ENCODE results near the gene TBCD.

The TBCD gene

GRCh38 chr17:82835766-82836512 is 84.1 kb downstream of the TBCD start:
- peak in 1 of 2 experiments; percentile 23 for DNase-seq

- DNase-seq = peak in 1 of 2 experiments; percentile 69
Observed at GRCh38 chr17:82836823-82837357, 85.0 kb downstream of the TBCD start.

DNA sequence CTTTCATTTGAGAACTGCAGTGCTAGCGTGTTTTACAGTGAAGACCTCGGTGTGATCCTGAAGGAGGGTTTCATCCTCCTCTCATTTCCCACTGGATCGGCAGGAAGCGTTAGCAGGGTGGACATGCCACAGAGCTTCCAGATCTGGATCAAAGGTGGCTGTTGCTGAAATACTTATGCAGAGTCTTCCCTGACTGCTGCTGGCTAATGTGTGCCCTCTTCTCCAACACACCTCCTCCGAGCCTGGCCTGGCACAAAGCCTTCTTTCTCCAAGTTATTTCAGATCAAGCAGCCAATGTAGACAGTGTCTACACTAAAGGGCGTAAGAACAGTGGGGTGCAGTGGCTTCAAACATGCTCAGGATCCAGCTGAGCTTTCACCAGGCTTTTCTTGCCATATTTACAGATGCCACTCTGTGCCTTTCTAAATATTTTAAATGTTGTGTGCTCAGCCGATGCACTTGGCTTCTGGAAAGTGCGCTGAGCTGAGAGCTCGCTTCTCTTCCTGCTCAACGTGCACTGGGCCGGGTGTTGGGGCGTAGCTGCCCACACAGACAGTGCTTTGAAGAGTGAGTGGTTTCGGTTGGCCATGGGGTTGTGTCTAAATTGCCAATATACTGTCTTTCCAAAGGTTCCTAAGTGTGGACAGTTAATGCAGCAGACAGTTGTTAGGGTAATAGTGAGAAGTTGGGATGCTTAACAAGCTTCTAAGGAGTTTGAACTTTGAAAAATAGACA is 85.9 kb downstream of the TBCD start:
- DNase-seq = peak in 1 of 2 experiments; percentile 66

- peak in 1 of 2 experiments; percentile 66 for DNase-seq
Observed at GRCh38 chr17:82838386-82839063, 86.7 kb downstream of the TBCD start.

- peak; percentile 59 to 74 for DNase-seq
Observed at GRCh38 chr17:82839617-82840292, 87.9 kb downstream of the TBCD start, which contains the start of gene ZNF750. Gene ZNF750 (minus strand): TSS chr17:82840022. CDS start chr17:82832454, 7,568 bp downstream.

DNA sequence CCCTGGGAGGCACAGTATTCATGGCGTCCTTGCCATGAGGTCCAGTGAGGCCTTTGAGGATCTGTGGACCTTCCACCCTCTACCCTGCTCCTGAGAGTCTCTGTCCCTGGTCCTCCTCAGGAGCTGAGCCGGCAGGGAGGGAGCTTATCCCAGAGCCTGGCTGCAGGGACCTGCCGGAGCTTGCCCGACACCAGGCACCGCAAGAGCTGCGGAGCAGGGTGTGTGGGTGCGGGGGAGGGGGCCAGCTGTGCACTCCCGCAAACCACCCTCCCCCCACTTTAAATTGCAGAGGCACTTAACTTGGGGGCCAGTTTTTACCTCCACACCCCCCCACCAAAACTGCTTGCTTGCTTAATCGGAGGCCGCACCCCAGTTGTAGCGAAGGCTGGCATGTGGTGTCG is 88.6 kb downstream of the TBCD start:
- no peak for DNase-seq

DNA sequence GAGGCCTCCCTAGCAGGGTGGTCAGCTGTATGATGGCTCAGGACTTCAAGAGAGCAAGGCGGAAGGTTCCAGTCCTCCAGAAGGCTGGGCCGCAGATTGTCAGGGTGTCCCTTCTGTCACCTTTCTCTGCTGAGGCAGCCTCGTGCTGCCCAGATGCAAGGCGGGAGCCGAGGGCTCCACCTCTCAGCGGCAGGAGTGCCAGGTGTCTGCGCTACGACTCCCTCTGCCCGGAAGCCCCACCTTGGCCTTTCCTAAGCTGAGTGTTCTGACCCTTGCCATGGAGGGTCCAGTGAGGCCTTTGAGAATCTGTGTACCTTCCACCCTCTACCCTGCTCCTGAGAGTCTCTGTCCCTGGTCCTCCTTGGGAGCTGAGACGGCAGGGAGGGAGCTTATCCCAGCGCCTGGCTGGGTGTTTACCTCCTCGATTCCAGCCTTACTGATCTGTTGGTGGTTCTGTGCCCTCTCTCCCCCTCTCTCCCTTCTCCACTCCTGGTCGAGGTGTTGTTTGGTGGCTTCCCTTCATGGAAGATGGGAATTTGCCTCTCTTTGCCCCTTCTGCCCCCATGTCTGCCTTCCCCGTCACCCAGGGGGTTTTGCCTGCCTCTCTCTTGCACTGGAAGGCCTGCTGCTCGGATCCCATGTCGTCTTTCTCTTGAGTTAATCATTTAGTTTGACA is 90.2 kb downstream of the TBCD start:
- DNase-seq = peak in 1 of 2 experiments; percentile 59

DNA sequence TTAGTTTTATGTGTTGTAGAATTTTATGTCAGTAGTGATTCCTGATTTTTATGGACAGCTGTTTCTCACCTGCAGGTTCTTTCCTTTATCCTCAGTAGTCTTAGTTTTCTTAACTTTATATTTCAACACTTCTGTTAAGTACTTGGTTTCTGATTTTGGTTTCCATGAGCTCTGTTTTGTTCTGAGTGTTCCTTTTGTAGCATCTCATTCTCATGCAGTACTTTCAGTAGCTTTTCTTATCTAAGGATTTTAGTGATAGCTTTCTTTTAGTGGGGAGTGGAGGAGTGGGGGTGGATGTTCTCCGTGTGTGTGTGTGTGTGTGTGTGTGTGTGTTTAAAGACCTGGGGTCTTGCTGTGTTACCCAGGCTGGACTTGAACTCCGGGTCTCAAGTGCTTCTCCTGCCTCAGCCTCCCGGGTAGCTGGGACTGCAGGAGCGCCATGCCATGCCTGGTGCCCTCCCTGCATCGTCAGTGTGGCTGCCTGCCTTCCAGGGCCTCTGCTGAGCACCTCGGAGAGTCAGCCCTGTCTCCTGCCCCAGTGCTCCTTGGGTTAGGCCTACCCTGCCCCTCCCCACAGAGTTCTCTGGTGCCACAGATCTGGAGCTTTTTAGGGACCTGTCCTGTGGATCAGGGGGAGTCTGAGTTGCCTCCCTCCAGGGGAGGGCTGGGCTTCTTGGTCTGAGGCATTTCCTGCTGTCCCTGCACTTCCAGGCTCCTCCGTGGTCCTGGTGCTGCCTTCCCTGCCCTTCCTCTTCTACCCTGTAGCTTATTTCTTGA is 92.2 kb downstream of the TBCD start:
- no peak for DNase-seq

GRCh38 chr17:82844796-82845162 is 92.9 kb downstream of the TBCD start:
- DNase-seq = peak; percentile 60 to 70

GRCh38 chr17:82845163-82845807 is 93.4 kb downstream of the TBCD start:
- DNase-seq = no peak

DNA sequence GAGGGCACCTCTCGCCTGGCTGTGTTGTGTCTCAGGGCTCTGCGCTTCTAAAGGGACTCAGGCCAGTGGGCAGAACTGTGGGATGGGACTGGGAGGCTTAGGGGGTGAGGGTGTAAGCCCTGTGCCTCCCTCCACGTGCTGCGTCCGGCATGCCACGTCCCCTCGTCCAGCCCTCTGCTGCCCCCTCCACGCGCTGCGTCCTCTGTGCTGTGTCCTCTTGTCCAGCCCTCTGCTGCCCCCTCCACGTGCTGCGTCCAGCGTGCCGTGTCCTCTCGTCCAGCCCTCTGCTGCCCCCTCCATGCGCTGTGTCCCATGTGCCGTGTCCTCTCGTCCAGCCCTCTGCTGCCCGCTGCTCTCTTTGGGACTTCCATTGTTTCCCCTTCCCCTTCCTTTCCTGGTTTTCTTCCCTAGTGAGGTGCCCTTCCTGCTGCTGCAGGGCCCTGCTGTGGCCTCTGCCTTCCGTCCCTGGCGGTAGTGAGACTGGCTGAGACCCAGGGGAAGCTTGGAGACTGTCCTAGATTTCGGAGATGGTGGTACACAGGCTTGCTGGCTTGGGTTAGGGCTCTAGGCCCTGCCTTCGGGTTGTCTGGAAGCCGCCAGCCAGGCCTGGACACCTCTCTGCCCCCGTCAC is 94.3 kb downstream of the TBCD start:
- DNase-seq = no peak

DNA sequence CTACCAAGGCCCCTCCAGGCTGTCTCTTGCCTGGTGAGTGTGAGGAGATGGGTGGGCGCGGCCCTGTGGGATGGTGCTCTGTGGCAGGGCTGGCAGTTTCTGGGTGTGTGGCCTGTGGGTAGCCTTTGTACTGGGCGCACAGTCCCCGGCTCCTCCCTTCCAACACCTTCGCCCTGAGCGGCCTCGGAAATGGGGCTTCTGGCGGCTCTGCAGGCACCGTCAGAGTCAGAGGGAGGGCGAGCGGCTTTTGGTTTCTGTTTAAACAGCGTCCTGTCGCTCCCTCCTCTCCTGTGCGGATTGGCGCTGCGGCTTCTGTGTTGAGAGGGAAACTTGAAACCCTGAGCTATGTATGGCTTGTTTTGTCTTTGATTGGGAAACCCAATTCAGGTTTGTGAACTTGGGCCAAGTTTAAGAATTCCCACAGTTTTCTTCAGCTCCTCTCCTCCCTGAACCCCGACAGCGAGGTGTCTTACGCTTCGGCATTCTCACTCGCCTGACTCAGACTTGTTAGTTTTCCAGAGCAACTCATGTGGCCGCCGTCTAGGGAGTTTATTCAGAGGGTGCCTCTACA is 96.2 kb downstream of the TBCD start:
- peak; percentile 82 to 84 for DNase-seq

GRCh38 chr17:82849076-82849945 is 97.4 kb downstream of the TBCD start:
- DNase-seq = no peak

DNA sequence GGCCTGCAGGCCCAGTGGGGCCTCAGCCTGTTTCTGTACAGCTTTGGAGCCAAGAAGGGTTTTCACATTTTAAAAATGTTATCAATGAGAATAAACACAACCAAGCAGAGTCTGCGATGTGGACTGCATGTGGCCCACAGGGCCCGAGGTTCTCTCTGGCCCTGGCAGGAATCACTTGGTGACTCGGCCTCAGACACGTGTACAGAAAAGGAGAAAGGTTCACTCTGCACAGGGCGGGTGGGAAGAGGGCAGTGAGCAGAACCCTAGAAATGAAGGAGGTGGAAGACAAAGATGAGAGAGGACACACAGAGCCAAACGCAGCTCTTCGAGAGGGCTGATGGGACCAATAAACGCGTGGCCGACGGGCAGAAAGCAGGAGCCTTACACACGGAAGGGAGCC is 99.5 kb downstream of the TBCD start:
- DNase-seq = peak in 1 of 2 experiments; percentile 52

- no peak for DNase-seq
Observed at GRCh38 chr17:82854226-82854625, 102.4 kb downstream of the TBCD start.

GRCh38 chr17:82856361-82856760 is 104.5 kb downstream of the TBCD start:
- DNase-seq = no peak

- DNase-seq = no peak
Observed at GRCh38 chr17:82858376-82859126, 106.7 kb downstream of the TBCD start.

All from NCI-H187 (cell line).